GM19372 (cell line): ENCODE data around the gene TBX5.

Source experiments
- ATAC-seq: cut with Tn5 transposase; IDR thresholded peaks from one replicate; pipeline ENCODE4 v1.9.1; 2021; ENCODE audit warnings: mild to moderate bottlenecking, low read depth, moderate library complexity; ENCODE audit not compliant: unreplicated experiment

Gene TBX5

DNA sequence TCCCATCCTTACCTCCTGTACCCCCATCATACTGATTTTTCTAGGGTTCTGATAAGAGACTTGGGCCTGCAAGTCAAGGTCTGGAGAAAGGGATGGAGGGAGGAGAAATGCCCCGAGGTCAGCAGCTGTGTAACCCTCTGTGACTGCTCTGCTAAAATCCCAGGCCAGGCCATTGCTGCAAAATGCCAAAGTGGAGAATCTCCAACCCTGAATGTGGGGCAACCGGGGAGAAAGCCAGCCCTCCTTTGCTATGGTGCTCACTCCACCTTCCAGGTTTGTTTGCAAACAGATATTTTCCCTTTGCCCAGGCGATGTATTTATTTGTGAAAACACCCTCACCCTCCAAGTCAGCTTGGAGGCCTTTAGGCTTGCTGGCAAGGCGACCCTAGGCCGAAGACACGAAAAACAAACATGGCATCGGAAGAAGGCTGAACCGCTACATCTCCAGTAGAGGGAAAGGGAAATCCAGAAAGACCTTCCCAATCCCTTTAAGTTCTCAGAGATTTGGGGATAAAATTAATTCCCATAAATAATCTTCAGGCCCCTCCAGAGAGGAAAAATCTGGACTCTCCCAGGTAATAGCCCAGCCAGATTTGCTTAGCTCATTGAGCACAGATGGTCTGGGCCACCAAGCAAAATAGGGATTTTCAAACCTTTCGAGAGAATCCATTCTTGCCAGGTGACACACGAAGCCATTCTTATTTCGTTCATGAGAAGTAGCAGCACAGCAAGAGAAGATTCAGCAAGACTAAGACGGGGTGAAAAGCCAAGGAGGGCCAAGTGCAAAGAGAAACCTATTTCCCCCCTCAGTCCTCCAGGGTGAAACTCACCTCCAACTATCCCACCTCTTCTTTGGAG, 1.3 kb upstream of the TBX5 start:
- no peak for ATAC-seq

DNA sequence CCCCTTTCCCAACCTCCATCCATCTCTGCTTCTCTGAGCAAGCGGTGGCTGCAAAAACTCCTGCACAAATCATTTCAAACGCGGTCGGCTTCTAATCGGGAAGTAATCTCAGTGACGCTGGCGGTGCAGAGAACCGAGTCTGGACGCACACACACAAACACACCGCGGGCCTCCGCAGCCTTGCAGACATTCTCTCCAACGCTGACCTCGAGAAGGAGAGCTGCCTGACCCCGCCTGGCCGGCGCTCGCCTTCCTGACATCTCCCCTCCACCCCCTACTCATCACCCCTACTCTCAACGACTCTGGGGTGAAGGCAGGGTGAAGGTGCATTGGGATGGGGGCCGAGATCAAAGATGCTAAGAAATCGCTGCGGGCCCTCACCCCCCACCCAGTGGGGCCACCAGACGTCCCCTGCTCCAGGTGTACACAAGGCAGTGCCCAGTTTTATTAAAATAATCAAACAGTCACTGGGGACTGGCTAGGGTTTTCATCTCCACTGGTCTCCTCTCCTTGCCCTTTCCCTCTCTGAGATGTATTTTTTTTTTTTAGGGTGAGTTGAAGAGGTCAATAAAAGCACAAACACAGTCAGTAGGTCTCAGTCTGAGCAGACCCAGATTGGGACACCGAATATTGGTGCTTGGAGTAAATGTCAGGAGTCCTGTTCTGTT, 506 bp upstream of the TBX5 start:
- no peak for ATAC-seq

DNA sequence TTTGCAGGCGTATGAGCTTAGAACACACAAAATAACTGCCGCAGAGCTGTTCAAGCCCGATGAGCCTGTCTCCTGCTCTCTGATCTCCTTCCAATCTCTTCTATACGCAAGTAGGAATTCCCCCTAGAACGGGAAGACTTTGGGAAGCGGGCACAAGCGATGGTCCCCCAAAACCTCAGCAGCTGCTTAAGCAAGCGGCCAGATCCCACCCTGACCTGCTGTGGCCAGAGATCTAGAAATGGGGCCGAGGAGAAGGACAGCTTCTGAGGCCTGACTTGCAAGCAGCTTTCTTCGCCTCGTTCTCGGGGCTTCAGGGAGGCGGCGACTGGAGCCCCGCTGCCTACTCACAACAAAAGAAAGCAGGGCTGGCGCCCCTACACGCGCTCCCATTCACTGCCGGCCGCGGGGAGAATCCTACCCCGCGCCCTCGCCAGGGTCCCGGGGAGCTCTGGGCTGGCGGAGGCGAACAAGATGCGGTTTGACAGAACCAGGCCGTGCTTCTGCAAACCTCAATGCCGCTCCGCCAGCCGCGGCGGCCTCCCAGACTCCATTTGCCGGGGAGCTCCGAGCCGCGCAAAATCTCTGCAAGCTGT, 922 bp downstream of the TBX5 start:
- no peak for ATAC-seq

DNA sequence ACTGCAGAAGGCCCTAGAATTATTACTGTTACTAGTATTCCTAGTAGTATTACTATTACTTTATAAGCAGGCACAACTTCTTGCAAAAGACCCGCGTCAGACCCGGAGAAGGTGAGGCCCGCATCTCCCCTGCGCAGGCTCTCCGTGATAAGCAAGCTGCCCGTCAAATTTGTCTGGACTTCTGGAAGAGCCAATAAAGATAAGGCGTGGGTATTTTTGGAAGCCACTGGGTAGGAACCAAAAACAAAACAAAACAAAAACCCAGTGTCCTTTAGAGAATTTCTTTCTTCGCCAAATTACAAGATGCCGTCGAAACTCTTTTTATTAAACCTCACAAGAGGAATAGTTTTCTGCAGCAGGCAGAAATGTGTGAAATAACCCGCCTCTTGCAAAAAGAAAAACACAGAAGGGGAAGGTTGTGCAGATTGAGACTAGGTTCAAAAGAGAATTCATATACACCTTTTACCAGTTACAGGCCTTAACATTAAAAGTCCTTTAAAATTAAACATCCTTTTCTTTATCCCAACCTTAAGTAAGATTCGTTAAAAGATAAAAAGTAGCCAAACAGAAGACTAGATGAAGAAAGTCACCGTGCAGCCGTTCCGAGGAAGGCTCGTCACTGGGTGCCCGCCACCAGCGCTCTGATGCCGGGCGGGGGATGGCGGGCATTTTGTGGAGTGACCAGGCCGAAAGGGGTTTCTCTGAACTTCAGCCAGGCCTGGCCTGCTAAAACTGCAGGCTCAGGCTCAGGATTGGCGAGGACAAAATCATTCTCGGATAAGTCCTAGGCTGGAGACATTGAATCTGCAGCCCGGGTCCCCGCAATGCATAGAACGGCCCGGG, 1.6 kb downstream of the TBX5 start:
- ATAC-seq: no peak

DNA sequence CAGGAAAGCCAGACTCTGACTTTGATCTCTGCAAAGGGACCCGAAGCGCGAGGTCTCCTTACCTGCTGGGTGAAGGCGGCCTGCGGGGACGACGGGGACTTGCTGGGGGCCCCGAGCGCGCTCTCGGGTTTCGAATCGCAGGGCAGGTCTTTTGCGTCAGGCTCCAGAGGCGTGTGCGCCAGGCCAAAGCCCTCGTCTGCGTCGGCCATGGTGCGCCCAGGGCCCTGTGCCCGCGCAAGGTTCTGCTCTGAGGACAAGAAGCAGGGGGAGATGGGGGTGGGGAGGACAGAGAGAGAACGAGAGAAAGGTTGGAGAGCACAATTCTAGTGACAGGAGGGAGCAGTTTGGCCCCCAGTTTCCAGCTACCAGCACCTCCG, 2.3 kb downstream of the TBX5 start:
- ATAC-seq: no peak

DNA sequence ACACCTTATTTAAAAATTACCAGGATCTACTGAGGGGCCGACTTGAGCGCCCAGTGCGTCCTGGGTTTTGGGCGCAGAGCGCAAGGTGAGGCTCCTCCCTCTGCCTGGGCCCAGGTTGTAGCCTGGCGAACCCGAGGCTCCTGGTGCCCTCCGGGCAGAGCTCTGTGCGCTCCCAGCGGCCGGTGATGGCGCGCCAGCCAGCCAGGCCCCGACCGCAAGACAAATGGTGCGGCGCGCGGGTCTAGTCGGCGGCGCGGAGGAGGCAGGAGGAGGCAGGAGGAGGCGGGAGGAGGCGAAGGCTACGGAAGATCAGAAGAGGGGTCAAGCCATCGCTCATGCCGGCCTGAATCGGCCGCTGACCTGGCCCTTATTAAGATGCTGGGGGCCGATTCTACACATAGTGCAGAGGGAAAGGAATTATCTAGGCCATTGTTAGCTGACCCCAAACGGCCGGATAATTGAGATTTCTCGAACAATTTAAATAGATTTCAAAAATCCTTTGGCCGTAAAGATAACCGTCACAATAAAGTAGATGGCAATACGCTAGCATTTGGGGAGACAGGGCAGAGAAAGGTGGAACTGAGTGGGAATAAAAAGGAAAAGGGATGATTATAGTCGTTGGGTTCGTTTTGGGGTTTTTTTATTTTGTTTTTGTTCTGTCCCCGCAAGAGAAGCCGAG, 2.8 kb downstream of the TBX5 start:
- ATAC-seq: no peak

DNA sequence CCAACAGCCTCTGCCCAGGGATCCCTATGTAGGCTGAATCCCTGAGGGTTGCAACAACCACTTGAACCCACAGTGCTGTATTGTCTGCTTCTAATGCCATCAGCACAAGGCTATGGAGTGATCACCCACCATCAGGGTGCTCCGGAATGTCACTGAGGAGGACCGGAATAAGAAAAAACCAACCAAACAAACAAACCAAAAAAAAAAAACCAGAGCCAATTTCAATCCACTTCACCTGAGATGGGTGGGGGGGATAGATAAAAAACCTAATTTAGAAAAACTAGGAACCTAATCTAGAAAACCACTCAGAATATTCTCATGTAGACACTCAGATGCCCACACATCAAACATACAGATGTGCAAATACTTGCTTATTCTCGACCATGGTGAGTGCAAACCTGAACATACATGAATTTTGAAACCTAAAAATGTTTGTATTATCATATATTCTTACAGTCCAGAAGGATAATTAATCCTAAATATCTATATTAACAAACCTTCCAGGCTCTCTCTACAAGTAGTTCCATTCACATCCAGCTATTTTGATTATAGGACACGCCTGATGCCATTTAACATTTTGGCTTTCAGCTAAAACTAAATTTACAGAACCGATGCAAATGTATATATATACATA, 3.7 kb downstream of the TBX5 start:
- ATAC-seq: no peak

DNA sequence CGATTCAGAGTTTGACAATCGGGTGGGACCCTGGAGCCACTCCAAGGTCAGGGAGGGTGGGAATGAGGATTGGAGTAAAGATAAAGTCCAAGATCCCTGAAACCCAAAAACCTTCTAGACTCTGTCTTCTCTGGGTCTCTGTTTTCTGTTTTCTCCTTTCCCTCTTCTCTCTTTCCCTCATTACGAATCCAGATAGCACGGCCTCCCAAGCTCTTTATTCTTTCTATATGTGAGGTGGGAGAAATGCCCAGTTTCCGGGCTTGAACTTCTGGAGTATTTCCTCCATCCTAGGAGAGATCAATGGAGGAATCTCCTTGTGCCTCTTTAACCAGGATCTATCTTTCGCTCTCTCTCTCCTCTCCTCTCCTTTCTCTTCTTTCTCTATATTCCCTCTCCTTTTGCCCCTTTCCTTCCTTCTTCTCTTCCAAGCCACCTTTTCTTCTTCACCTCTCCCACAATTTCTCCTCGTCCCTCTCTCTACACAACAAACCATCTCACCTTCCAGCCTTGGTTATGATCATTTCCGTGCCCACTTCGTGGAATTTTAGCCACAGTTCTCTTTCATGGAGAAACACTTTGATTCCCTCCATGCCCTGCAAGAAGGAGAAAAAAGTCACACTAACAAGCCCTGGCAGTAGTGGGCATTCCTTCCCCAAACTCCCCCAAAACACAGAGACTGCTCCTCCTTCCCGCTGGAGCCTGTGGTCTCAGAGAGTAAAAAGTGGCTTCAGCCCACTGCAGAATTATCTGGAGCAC, 4.4 kb downstream of the TBX5 start:
- ATAC-seq: no peak

DNA sequence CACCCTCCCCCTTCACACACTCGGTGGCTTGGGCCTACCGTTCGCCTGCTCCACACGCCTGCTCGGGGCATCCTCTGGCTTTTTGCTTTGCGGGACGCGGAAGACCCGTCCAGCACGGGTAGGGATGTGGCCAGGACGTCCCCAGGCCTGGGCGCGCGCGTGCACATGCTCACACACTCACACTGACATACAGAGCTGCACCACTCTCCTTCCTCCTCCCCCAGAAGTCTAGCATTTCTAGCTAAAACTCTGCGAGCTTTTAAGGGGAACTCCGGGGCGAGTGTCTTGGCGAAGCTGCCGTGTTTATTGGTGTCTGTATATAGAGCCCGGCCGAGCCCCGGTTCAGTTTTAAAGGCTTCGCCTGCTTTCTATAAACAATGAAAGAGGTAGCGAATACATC, 5.0 kb downstream of the TBX5 start:
- no peak for ATAC-seq

DNA sequence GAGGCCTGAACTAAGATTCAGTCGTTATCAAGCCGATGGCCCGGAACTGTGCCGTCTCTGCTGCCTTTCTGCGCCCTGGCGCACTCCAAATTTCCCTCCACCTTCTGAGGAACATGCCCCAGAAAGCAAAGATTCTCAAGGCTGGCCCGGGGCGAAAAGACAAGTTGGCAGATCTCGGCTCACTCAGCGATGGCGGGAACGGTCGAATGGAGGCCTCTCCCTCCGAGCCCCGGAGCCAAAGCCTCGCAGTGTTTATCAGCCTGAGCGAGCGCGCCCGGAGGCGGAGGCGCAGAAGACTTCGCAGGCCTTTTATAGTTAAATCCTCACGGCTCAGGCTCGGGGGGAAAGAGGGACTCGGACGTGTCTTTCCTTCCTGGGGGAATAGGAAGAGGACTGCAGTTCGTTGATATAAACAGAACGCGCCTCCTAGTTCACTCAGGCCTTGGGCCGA, 5.6 kb downstream of the TBX5 start:
- ATAC-seq: no peak

DNA sequence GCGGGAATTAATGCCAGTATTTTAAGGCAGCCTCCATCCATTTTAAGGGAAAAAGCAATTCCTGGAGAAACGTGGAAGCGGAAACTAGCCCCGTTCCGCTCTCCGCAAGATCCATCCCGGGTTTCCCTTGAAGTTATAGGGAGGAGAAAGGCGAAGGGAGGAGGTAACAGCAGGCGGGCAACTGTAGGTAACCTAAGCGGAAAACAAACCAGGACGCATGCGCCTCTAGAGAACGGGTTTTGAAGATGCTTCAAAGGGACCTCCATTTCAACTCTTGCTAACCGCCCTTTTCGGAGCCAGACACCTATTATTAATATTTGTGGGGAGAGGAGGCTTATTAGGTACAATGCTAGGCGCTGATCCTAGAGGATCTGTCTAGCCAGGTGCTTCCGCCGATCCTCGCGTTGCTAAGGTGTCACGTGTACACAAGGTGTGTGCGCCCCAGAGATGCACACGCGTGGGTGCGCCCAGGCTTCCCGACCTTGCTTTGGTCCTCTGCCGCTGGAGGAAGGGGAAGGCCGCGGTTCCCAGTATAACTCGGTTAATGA, 6.2 kb downstream of the TBX5 start:
- ATAC-seq: no peak

DNA sequence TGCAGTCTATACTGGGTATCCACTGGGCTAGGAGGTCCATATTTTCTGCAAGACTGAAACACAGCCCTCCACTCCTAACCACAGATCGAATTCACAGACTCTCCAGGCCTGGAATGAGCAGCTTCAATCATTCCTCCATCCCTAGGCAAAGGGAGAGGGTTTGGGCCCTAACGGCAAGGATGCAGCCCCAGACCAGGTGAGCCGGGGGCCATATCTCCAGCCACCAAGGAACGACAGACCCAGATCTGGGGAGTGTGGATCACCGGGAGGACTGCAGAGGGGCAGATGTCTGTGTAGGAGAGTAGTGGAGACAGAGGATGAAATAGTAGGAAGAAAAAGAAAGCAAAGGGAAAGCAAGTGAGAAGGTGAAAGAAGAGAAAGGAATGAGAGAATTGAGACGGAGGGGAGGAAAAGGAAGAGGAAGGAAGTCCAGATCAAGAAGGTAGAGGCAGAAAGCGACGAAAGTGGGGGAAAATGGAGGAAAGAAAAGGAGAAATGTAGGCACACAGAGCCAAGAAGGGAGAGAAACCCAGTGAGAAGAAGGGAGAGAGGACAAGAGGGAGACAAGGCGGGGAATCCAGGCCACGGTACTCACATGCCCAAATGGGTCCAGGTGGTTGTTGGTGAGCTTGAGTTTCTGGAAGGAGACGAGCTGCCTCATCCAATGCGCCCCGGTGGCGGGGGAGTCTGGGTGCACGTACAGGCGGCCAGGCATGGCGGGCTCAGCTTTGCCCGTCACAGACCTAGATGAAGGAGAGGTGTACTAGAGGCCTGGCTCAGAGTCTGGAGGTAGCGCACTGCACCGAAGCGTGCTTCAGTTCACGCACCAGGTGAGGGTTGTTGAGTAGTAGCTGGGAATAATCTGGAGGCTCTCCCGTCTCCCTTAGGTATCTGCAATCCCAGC, 7.7 kb downstream of the TBX5 start:
- ATAC-seq: no peak

DNA sequence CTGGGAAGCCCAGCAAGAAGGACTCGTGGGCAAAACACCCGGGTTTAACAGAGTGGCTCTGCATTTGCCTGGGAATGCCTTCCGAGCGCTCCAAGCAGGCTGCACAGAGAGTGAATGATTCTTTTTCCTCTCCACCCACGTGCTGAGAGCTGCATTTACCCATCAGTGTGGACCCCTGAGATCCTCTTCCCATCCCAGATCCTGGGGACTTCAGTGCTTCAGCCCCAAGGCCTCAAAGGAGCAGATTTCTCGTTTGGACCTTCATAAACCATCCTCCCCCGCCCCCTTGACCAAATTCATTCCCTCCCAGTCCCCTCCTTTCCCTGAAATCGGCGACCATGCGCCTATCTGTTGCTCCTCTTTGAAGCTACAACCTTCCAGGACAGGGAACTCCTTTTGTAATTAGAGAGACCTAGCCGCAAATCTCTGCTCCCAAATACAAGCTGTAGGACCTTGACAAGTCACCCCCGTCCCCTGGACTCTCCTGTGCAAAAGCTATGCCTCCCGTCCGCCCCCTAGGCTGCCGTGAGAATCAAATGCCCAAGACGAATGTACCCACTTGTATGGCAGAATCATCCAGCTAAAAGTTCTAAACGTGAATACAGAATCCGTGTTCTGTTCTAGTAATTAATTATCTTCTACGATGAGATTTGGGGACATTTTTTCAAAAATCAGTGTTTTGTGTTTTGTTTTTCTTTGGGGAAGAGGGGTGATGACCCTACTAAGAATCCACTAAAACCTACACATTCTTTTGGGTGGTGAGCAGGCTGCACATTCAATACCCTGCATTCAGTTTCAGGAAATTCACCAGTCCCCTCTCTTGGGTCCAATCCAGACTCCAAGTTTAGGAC, 8.8 kb downstream of the TBX5 start:
- ATAC-seq: no peak

DNA sequence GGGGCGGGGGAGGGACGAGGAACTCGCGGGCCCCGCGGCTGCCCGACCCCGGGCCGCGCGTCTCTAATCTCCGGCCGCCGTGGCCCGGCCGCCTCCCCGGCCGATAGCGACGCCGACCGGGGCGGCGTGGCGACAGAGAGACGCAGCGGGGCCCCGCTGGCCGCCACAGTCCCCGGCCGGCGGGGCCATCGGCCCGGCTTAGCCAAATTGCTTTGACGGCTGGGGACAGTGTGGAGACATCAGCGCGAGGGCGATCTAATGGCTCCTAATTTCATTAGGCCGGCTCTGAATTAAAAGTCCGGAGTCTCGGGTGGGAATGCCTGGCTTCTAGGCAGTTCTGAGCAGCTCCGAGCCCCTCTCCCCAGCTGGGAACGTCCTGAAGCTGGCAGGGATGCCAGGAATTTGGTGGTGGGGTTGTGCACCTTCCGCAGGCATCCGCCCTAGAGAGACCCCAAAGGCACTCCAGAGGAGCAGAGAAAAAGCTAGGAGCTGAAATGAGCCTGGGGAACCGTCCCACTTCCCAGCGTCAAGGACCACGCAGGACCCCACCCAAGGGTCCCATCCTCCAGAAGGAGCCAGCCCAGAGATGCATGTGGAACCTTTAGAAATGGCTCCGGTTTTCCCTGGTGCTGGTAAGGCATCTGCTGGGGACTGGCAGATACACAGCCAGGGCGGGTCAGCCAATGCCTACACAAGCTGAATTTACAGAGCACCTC, 9.6 kb downstream of the TBX5 start:
- ATAC-seq: no peak

DNA sequence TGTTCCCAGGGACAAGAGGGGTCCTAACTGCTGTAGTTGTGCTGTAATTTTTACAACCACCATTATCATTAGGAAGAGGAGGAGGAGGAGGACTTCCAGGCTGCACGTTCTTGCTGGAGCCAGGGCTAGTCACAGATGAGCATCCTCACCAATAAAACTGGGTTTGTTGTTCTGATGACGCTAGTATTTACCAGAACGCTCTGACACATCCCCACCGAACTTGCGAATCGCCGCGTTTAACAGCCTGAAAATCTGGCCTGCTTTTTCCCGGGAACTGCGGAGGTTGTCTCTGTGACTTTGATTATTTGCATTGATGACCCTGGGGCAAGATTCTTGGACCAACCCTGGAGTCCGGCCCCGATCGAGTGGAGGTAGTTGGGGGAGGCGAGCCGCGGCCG, 10.2 kb downstream of the TBX5 start:
- no peak for ATAC-seq

DNA sequence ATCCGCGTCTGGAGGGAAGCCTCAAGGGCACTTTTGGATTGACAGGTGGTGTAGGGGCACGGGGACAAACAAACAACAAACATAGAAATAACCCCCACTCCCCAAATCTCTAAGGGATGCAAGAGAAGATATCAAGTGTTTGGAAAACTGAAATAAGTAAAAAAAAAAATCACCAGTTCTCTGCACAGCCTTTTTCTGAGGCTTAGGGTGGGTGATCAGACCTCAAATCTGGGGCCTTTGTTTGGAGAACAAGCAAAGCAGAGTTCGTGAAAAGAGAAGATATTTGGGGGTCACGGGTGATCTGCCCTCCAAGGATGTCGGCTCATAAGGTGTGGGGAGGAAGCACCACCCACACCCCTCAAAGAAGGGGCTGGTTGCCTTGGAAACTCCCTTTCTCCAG, 10.7 kb downstream of the TBX5 start:
- no peak for ATAC-seq
